H9 (cell line): ENCODE data around the gene ZIC5. TPM values are rescaled to one million over a fixed set of nuclear protein-coding genes. Genes with fewer than 3 reads are reported as not detected.

Experiments used
- DNase-seq: peaks from one replicate; pipeline ENCODE4 v3.0.0-alpha.2; 2017
- H2AFZ ChIP-seq: one replicate; pipeline ENCODE4 v1.6.1; 2013; ENCODE audit warnings: mild to moderate bottlenecking, low read length, control low read depth, moderate library complexity
- H2AK5ac ChIP-seq: 2 replicates; pipeline ENCODE4 v1.6.1; 2013; ENCODE audit warnings: low read length, control low read depth, mixed read lengths; ENCODE audit not compliant: insufficient read length
- H2BK120ac ChIP-seq: one replicate; pipeline ENCODE4 v1.6.1; 2013; ENCODE audit warnings: low read depth, mild to moderate bottlenecking, low read length, control low read depth, inconsistent platforms; ENCODE audit not compliant: poor library complexity, severe bottlenecking
- H2BK12ac ChIP-seq: 2 replicates; pipeline ENCODE4 v1.6.1; 2013; ENCODE audit warnings: low read length, control low read depth, mixed read lengths, low read depth; ENCODE audit not compliant: insufficient read length
- H2BK15ac ChIP-seq: 2 replicates; pipeline ENCODE4 v1.6.1; 2013; ENCODE audit warnings: low read depth, low read length, control low read depth
- H2BK20ac ChIP-seq: one replicate; pipeline ENCODE4 v1.6.1; 2013; ENCODE audit warnings: low read depth, mild to moderate bottlenecking, low read length, control low read depth, inconsistent platforms; ENCODE audit not compliant: poor library complexity, severe bottlenecking
- H2BK5ac ChIP-seq: 2 replicates; pipeline ENCODE4 v1.6.1; 2013; ENCODE audit warnings: low read length, control low read depth, mixed read lengths; ENCODE audit not compliant: insufficient read length
- H3K14ac ChIP-seq: 2 replicates; pipeline ENCODE4 v1.6.1; 2013; ENCODE audit warnings: low read length, control low read depth; ENCODE audit not compliant: insufficient read depth
- H3K18ac ChIP-seq: 2 replicates; pipeline ENCODE4 v1.6.1; 2013; ENCODE audit warnings: low read depth, mild to moderate bottlenecking, mixed read lengths, low read length, control low read depth; ENCODE audit not compliant: insufficient read length
- H3K23ac ChIP-seq: 2 replicates; pipeline ENCODE4 v1.6.1; 2013; ENCODE audit warnings: low read length, control low read depth, mixed read lengths, low read depth; ENCODE audit not compliant: insufficient read length
- H3K23me2 ChIP-seq: 2 replicates; pipeline ENCODE4 v1.6.1; 2013; ENCODE audit warnings: low read depth, mild to moderate bottlenecking, mixed read lengths, low read length, control low read depth; ENCODE audit not compliant: insufficient read length, poor library complexity, severe bottlenecking
- H3K27ac ChIP-seq: 2 replicates; pipeline ENCODE4 v1.5.1; 2013; ENCODE audit warnings: low read length, control low read depth, mixed read lengths, low read depth; ENCODE audit not compliant: insufficient read length
- H3K27me3 ChIP-seq: 2 replicates; pipeline ENCODE4 v1.6.1; 2013; ENCODE audit warnings: low read length, control low read depth, inconsistent platforms; ENCODE audit not compliant: insufficient read depth
- H3K4ac ChIP-seq: 2 replicates; pipeline ENCODE4 v1.6.1; 2013; ENCODE audit warnings: low read depth, mild to moderate bottlenecking, control low read depth, inconsistent platforms, low read length, moderate library complexity
- H3K4me1 ChIP-seq: 2 replicates; pipeline ENCODE4 v1.6.1; 2013; ENCODE audit warnings: low read length, control low read depth, inconsistent platforms; ENCODE audit not compliant: insufficient read depth
- H3K4me2 ChIP-seq: 2 replicates; pipeline ENCODE4 v1.6.1; 2013; ENCODE audit warnings: low read length, control low read depth, mixed read lengths; ENCODE audit not compliant: insufficient read length, insufficient read depth
- H3K56ac ChIP-seq: 2 replicates; pipeline ENCODE4 v1.6.1; 2013; ENCODE audit warnings: low read depth, mild to moderate bottlenecking, mixed read lengths, low read length, control low read depth; ENCODE audit not compliant: insufficient read length
- H3K79me1 ChIP-seq: 2 replicates; pipeline ENCODE4 v1.6.1; 2013; ENCODE audit warnings: low read depth, mild to moderate bottlenecking, moderate library complexity, low read length, control low read depth, inconsistent platforms; ENCODE audit not compliant: insufficient read depth, poor library complexity, severe bottlenecking
- H3K79me2 ChIP-seq: 2 replicates; pipeline ENCODE4 v1.6.1; 2013; ENCODE audit warnings: low read length, control low read depth, inconsistent platforms; ENCODE audit not compliant: insufficient read depth
- H3K9ac ChIP-seq: 2 replicates; pipeline ENCODE4 v1.6.1; 2013; ENCODE audit warnings: low read length, control low read depth, mixed read lengths; ENCODE audit not compliant: insufficient read length; ENCODE audit errors: extremely low read depth
- H3K9me3 ChIP-seq: one replicate; pipeline ENCODE4 v1.6.1; 2013; ENCODE audit warnings: low read depth, low read length, inconsistent platforms; ENCODE audit not compliant: control insufficient read depth
- H3T11ph ChIP-seq: one replicate; pipeline ENCODE4 v1.6.1; 2013; ENCODE audit warnings: mild to moderate bottlenecking, low read length, control low read depth, inconsistent platforms
- H4K20me1 ChIP-seq: one replicate; pipeline ENCODE4 v1.6.1; 2013; ENCODE audit not compliant: control insufficient read depth, insufficient read length, insufficient read depth
- H4K5ac ChIP-seq: 2 replicates; pipeline ENCODE4 v1.6.1; 2013; ENCODE audit warnings: low read depth, mild to moderate bottlenecking, mixed read lengths, low read length, control low read depth; ENCODE audit not compliant: insufficient read length
- H4K8ac ChIP-seq: replicated peaks from 2 replicates; pipeline ENCODE4 v1.6.1; 2013; ENCODE audit warnings: low read length, control low read depth, mixed read lengths, low read depth; ENCODE audit not compliant: insufficient read length
- H4K91ac ChIP-seq: 2 replicates; pipeline ENCODE4 v1.6.1; 2013; ENCODE audit warnings: low read depth, mild to moderate bottlenecking, moderate library complexity, mixed read lengths, low read length, control low read depth; ENCODE audit not compliant: insufficient read length
- H3K27ac Mint-ChIP-seq, 3 experiments: 2 replicates in 2 of 3; 3 replicates in 1 of 3; pipeline ENCODE4 v1.8.0; 2020 to 2021; ENCODE audit warnings: mixed read lengths in 3 of 3, mild to moderate bottlenecking in 1 of 3, moderate library complexity in 1 of 3
- H3K27me3 Mint-ChIP-seq: 2 replicates; pipeline ENCODE4 v1.8.0; 2021; ENCODE audit warnings: low read depth, mild to moderate bottlenecking, moderate library complexity, mixed read lengths
- H3K36me3 Mint-ChIP-seq, 3 experiments: 2 replicates in 2 of 3; 3 replicates in 1 of 3; pipeline ENCODE4 v1.8.0; 2020 to 2021; ENCODE audit warnings: low read depth in 3 of 3, mixed read lengths in 3 of 3; ENCODE audit not compliant: insufficient read depth in 1 of 3
- H3K4me1 Mint-ChIP-seq, 2 experiments: 2 replicates each; pipeline ENCODE4 v1.8.0; 2020; ENCODE audit warnings: mixed read lengths in 2 of 2
- H3K4me3 Mint-ChIP-seq, 2 experiments: 2 replicates in 1 of 2; 3 replicates in 1 of 2; pipeline ENCODE4 v1.8.0; 2020 to 2021; ENCODE audit warnings: mild to moderate bottlenecking in 2 of 2, mixed read lengths in 2 of 2, moderate library complexity in 1 of 2
- H3K9me3 Mint-ChIP-seq, 2 experiments: 2 replicates in 1 of 2; 3 replicates in 1 of 2; pipeline ENCODE4 v1.8.0; 2020; ENCODE audit warnings: mild to moderate bottlenecking in 2 of 2, mixed read lengths in 2 of 2, moderate library complexity in 1 of 2
- CTCF ChIP-seq: fragments of 200-600 bp; sonication (generic); conservative IDR thresholded peaks from 3 replicates; pipeline ENCODE4 v1.8.0; 2021; ENCODE audit warnings: antibody characterized with exemption, mild to moderate bottlenecking
- WGBS: extraction: QIAGEN DNeasy Blood & Tissue Kit; methylation state at CpG from one replicate; pipeline ENCODE4 v1.1.7; 2013; ENCODE audit warnings: missing lambda C conversion rate, low lambda C conversion rate, mixed read lengths; ENCODE audit not compliant: insufficient read length; ENCODE audit errors: extremely low coverage; 5-methylcytosine and 5-hydroxymethylcytosine counted together
- total RNA-seq: library from RNA; stranded (reverse); gene quantifications from 2 replicates; pipeline ENCODE4 v1.2.1, GENCODE V29; 2021

The ZIC5 gene
- total RNA-seq, 1 experiment from 2014 or later: 51.9 TPM

GRCh38 chr13:99959127-99959539 is 12.4 kb downstream of the ZIC5 start:
- H3K4me2 ChIP-seq: peak overlapping the region; percentile 87

More at GRCh38 chr13:99959127-99959539, 12.4 kb downstream of the ZIC5 start:
- WGBS: no CpG with 5 or more reads among the region's 10 CpGs
- peaks cover 4% of the 10 kb centered on the region; the same call in 1 of the 2 replicates for H3K4me1 ChIP-seq
- no peaks in the 10 kb centered on the region for H3K9me3 Mint-ChIP-seq
- H2BK12ac ChIP-seq: no peak overlapping the region
- H2BK5ac ChIP-seq: no peak overlapping the region
- no peak overlapping the region for H2BK20ac ChIP-seq
- H3K27ac ChIP-seq: no peak overlapping the region
- no peak overlapping the region for H4K5ac ChIP-seq
- no peak overlapping the region for H2BK15ac ChIP-seq
- no peak overlapping the region for H3T11ph ChIP-seq
- no peak overlapping the region for H4K91ac ChIP-seq
- peaks cover 42% of the 10 kb centered on the region for H3K23me2 ChIP-seq
- no peak overlapping the region for H3K18ac ChIP-seq
- H3K9me3 ChIP-seq: no peaks in the 10 kb centered on the region
- no peak overlapping the region for H3K27ac Mint-ChIP-seq
- no peak overlapping the region for H2AK5ac ChIP-seq
- H2AFZ ChIP-seq: no peak overlapping the region
- H3K27me3 ChIP-seq: peaks cover 34% of the 10 kb centered on the region; the same call in 1 of the 2 replicates
- H4K8ac ChIP-seq: no peak overlapping the region
- no peaks in the 10 kb centered on the region for H3K79me1 ChIP-seq
- H3K56ac ChIP-seq: no peak overlapping the region
- H3K23ac ChIP-seq: no peak overlapping the region
- peak overlapping the region; percentile 6 for H3K9ac ChIP-seq
- H3K36me3 Mint-ChIP-seq: peaks cover 5 to 7% (median 6%) of the 10 kb centered on the region in 3 experiments
- H4K20me1 ChIP-seq: no peaks in the 10 kb centered on the region
- H3K4ac ChIP-seq: no peak overlapping the region
- no peak overlapping the region for H2BK120ac ChIP-seq
- TF ChIP-seq CTCF: no peak
- no peak for DNase-seq
- H3K79me2 ChIP-seq: no peaks in the 10 kb centered on the region
- H3K27me3 Mint-ChIP-seq: peaks cover 80% of the 10 kb centered on the region
- H3K4me3 Mint-ChIP-seq: peak overlapping the region; percentile 73 to 89
- peaks cover 66 to 69% of the 10 kb centered on the region in 2 experiments for H3K4me1 Mint-ChIP-seq
- H3K14ac ChIP-seq: no peak overlapping the region
